MCF 10A (cell line): ENCODE measurements around the gene SLC38A3. TPM values are rescaled to one million over a fixed set of nuclear protein-coding genes. Genes with fewer than 3 reads are reported as not detected.
A peak's percentile ranks its signal among the peaks of the same experiment; 100 is the strongest.

Source experiments
- BruUV-seq: library from RNA; stranded (reverse); fragments of 400-500 nt; replicated peaks from 2 replicates; lab custom pipeline; 2021; lab: Mats Ljungman, UMichigan
- CTCF ChIA-PET: fragments of 300-600 bp; sonication (Branson Sonifier 250); formaldehyde crosslinking; extraction: SDS; loops from one replicate; lab custom pipeline; 2021; ENCODE audit warnings: antibody characterized with exemption, inconsistent platforms; lab: Yijun Ruan, JAX
- POLR2A ChIA-PET: fragments of 300-600, 350-650 bp; sonication (Branson Sonifier 250); formaldehyde crosslinking; extraction: SDS; loops from one replicate; lab custom pipeline; 2020; ENCODE audit warnings: antibody characterized with exemption, inconsistent platforms; lab: Yijun Ruan, JAX
- DNase-seq: peaks from one replicate; pipeline ENCODE4 v3.0.0-alpha.2; 2018; ENCODE audit not compliant: unreplicated experiment
- H3K27ac Mint-ChIP-seq: one replicate; pipeline ENCODE4 v1.8.0; 2022; ENCODE audit warnings: mild to moderate bottlenecking, low read depth, mixed read lengths; ENCODE audit not compliant: unreplicated experiment
- H3K27me3 Mint-ChIP-seq: one replicate; pipeline ENCODE4 v1.8.0; 2022; ENCODE audit warnings: mixed read lengths; ENCODE audit not compliant: insufficient read depth, unreplicated experiment
- H3K36me3 Mint-ChIP-seq: one replicate; pipeline ENCODE4 v1.8.0; 2022; ENCODE audit warnings: mild to moderate bottlenecking, moderate library complexity, mixed read lengths; ENCODE audit not compliant: insufficient read depth, unreplicated experiment
- H3K4me1 Mint-ChIP-seq: one replicate; pipeline ENCODE4 v1.8.0; 2022; ENCODE audit warnings: mixed read lengths; ENCODE audit not compliant: insufficient read depth, unreplicated experiment
- H3K4me3 Mint-ChIP-seq: one replicate; pipeline ENCODE4 v1.8.0; 2022; ENCODE audit warnings: mild to moderate bottlenecking, moderate library complexity, mixed read lengths; ENCODE audit not compliant: unreplicated experiment
- H3K9me3 Mint-ChIP-seq: one replicate; pipeline ENCODE4 v1.8.0; 2022; ENCODE audit warnings: mixed read lengths; ENCODE audit not compliant: unreplicated experiment
- CTCF ChIP-seq: fragments of 200-600 bp; IDR thresholded peaks from one replicate; pipeline ENCODE4 v1.8.0; 2022; ENCODE audit warnings: antibody characterized with exemption, mild to moderate bottlenecking; ENCODE audit not compliant: unreplicated experiment
- intact Hi-C: fragments of 100-400 bp; cut with micrococcal nuclease; formaldehyde crosslinking; loops from 2 replicates; pipeline ENCODE4 v1.14.1; 2022
- total RNA-seq: library from RNA; stranded (reverse); gene quantifications from 2 replicates; pipeline ENCODE4 v1.2.3, GENCODE V29; 2022

Gene SLC38A3
- total RNA-seq, 1 experiment from 2014 or later: not detected

GRCh38 chr3:50250514-50250913, 45.4 kb downstream of the SLC38A3 start:
- no peak for TF ChIP-seq CTCF
- no peak for DNase-seq
- intact Hi-C loops: no loop called here
- Mint-ChIP-seq H3K4me1 (peaks cover 49% of the 10 kb centered on the region), H3K36me3 (peaks cover 21% of the 10 kb centered on the region), H3K27ac (peak overlapping the region; percentile 73), H3K9me3 (no peaks in the 10 kb centered on the region), H3K4me3 (no peak overlapping the region), H3K27me3 (no peaks in the 10 kb centered on the region)
- ChIA-PET CTCF (interaction anchor here (0.6 to 5.8 kb wide), 5 partner anchors 9 to 1751 kb away, joined by 3 to 107 read pairs (median 4); no protein-coding TSS in a partner anchor), POLR2A (interaction anchor here (0.9 to 4.6 kb wide), 7 partner anchors 9 to 78 kb away, joined by 3 to 102 read pairs (median 4); partner anchors contain the start of genes GNAI2 and TUSC2)
- BruUV-seq: no TSS peak

- TF ChIP-seq CTCF: no peak
- H3K4me3 Mint-ChIP-seq: peak overlapping the region; percentile 23
- intact Hi-C loops: loop anchor here (1.0 kb wide), 1 partner anchor 24 kb away; no protein-coding TSS in a partner anchor
- ChIA-PET POLR2A (interaction anchor here (0.7 to 2.0 kb wide), 6 partner anchors 9 to 136 kb away, joined by 3 to 25 read pairs (median 4); partner anchors contain the start of genes GNAI2 and TUSC2), CTCF (interaction anchor here (0.7 to 1.2 kb wide), 4 partner anchors 10 to 20 kb away, joined by 3 to 4 read pairs (median 4); no protein-coding TSS in a partner anchor)
- peaks cover 21% of the 10 kb centered on the region for H3K36me3 Mint-ChIP-seq
- BruUV-seq: no TSS peak
- peaks cover 42% of the 10 kb centered on the region for H3K4me1 Mint-ChIP-seq
- DNase-seq: peak; percentile 96
- H3K9me3 Mint-ChIP-seq: no peaks in the 10 kb centered on the region
- H3K27me3 Mint-ChIP-seq: no peaks in the 10 kb centered on the region
- H3K27ac Mint-ChIP-seq: peak overlapping the region; percentile 92
Measured at GRCh38 chr3:50251220-50251619, 46.1 kb downstream of the SLC38A3 start.

- H3K9me3 Mint-ChIP-seq: no peaks in the 10 kb centered on the region
- intact Hi-C loops: no loop called here
- peaks cover 39% of the 10 kb centered on the region for H3K36me3 Mint-ChIP-seq
- ChIA-PET POLR2A (interaction anchor here (1.0 kb wide), 1 partner anchor 16 kb away, joined by 3 read pairs; no protein-coding TSS in a partner anchor), CTCF (interaction anchor here (1.7 to 7.2 kb wide), 5 partner anchors 8 to 139 kb away, joined by 3 to 70 read pairs (median 9); no protein-coding TSS in a partner anchor)
- peaks cover 22% of the 10 kb centered on the region for H3K4me1 Mint-ChIP-seq
- no TSS peak for BruUV-seq
- H3K27me3 Mint-ChIP-seq: no peaks in the 10 kb centered on the region
- TF ChIP-seq CTCF: no peak
- DNase-seq: peak; percentile 64
- no peak overlapping the region for H3K4me3 Mint-ChIP-seq
- peak overlapping the region; percentile 84 for H3K27ac Mint-ChIP-seq
Measured at GRCh38 chr3:50254577-50255250, 49.6 kb downstream of the SLC38A3 start.

GRCh38 chr3:50255251-50255615, 50.2 kb downstream of the SLC38A3 start:
- TF ChIP-seq CTCF: no peak
- ChIA-PET POLR2A (interaction anchor here (1.0 kb wide), 1 partner anchor 17 kb away, joined by 3 read pairs; no protein-coding TSS in a partner anchor), CTCF (interaction anchor here (1.2 to 7.2 kb wide), 5 partner anchors 9 to 140 kb away, joined by 3 to 70 read pairs (median 9); no protein-coding TSS in a partner anchor)
- intact Hi-C loops: no loop called here
- Mint-ChIP-seq H3K36me3 (peaks cover 40% of the 10 kb centered on the region), H3K4me1 (peaks cover 16% of the 10 kb centered on the region), H3K27ac (peak overlapping the region; percentile 84), H3K27me3 (no peaks in the 10 kb centered on the region), H3K9me3 (no peaks in the 10 kb centered on the region), H3K4me3 (no peak overlapping the region)
- DNase-seq: peak; percentile 68
- no TSS peak for BruUV-seq
